HepG2 (cell line): Measurements from ENCODE around the gene HEATR5B. TPM values are rescaled to one million over a fixed set of nuclear protein-coding genes. Genes with fewer than 3 reads are reported as not detected.

Experiments used
- ATAC-seq: fragments of 200-7000 bp; cut with Tn5 transposase; 3 replicates; pipeline ENCODE4 v1.9.1; 2020; ENCODE audit warnings: mild to moderate bottlenecking, moderate library complexity
- BruUV-seq: library from RNA; stranded (reverse); fragments of 400-500 nt; replicated peaks from 2 replicates; lab custom pipeline; 2021; lab: Mats Ljungman, UMichigan
- CTCF ChIA-PET: fragments of 300-600 bp; formaldehyde crosslinking; extraction: SDS; loops from one replicate; lab custom pipeline; 2021; ENCODE audit warnings: low total read pairs, inconsistent platforms, low intra/inter-chr PET ratio; lab: Yijun Ruan, JAX
- POLR2A ChIA-PET: fragments of 350-600 bp; sonication (Branson Sonifier 250); formaldehyde crosslinking; loops from one replicate; lab custom pipeline; 2020; ENCODE audit warnings: antibody characterized with exemption, inconsistent platforms; lab: Yijun Ruan, JAX
- DNase-seq: peaks from one replicate; pipeline ENCODE4 v3.0.0-alpha.2; 2015; ENCODE audit warnings: low spot score
- FAIRE-seq: peaks from 3 replicates; lab custom pipeline; 2011; peaks lifted over from hg19 to GRCh38; lab: Jason Lieb, UNC
- H2AFZ ChIP-seq: one replicate; pipeline ENCODE4 v1.6.1; 2011; ENCODE audit warnings: low read length, inconsistent platforms
- H3K27ac ChIP-seq: fragments of 300-600 bp; 3 replicates; pipeline ENCODE4 v1.8.0; 2011; ENCODE audit warnings: mixed run types, mild to moderate bottlenecking, mixed read lengths, low read length, inconsistent platforms; ENCODE audit not compliant: insufficient read depth; ENCODE audit errors: extremely low read length
- H3K27me3 ChIP-seq, 2 experiments: fragments of 200-600 bp in 1 of 2; 2 replicates in 1 of 2; 3 replicates in 1 of 2; pipeline versions ENCODE4 v1.6.0 to v1.8.0; 2011; ENCODE audit warnings: low read length in 2 of 2, mild to moderate bottlenecking in 2 of 2, moderate library complexity in 2 of 2, inconsistent platforms in 1 of 2; ENCODE audit not compliant: insufficient read depth in 2 of 2, control insufficient read depth in 1 of 2
- H3K36me3 ChIP-seq, 2 experiments: fragments of 200-600 bp in 1 of 2; replicated peaks in 1 of 2; 2 replicates in 1 of 2; 3 replicates in 1 of 2; pipeline versions ENCODE4 v1.5.1 to v1.8.0; 2011; ENCODE audit warnings: low read length in 2 of 2, inconsistent platforms in 1 of 2; ENCODE audit not compliant: insufficient read depth in 2 of 2, control insufficient read depth in 1 of 2
- H3K4me1 ChIP-seq: 2 replicates; pipeline ENCODE4 v1.5.1; 2012; ENCODE audit warnings: low read length, inconsistent platforms; ENCODE audit not compliant: insufficient read depth
- H3K4me2 ChIP-seq: 2 replicates; pipeline ENCODE4 v1.6.0; 2011; ENCODE audit warnings: low read depth, low read length, inconsistent platforms
- H3K4me3 ChIP-seq, 3 experiments: fragments of 200-600 bp in 1 of 3; sonication (generic), shearing (Covaris generic) in 1 of 3; replicated peaks in 1 of 3; 2 replicates each; pipeline ENCODE4 v1.5.1; 2011 to 2016; ENCODE audit warnings: low read length in 3 of 3, inconsistent platforms in 2 of 3, low read depth in 2 of 3, mild to moderate bottlenecking in 2 of 3, control low read depth in 1 of 3, mixed read lengths in 1 of 3; ENCODE audit not compliant: insufficient read depth in 1 of 3
- H3K79me2 ChIP-seq: one replicate; pipeline ENCODE4 v1.6.1; 2011; ENCODE audit warnings: low read length, inconsistent platforms; ENCODE audit not compliant: insufficient read depth
- H3K9ac ChIP-seq: 2 replicates; pipeline ENCODE4 v1.6.0; 2011; ENCODE audit warnings: mild to moderate bottlenecking, low read depth, low read length, inconsistent platforms; ENCODE audit not compliant: insufficient read depth
- H3K9me3 ChIP-seq: 2 replicates; pipeline ENCODE4 v1.5.1; 2012; ENCODE audit warnings: mild to moderate bottlenecking, low read length
- H4K20me1 ChIP-seq: 2 replicates; pipeline ENCODE4 v1.6.0; 2011; ENCODE audit warnings: inconsistent platforms, mild to moderate bottlenecking, low read length, moderate library complexity; ENCODE audit not compliant: insufficient read depth
- ATAD3A ChIP-seq: sonication (generic); formaldehyde crosslinking; IDR thresholded peaks from 2 replicates; pipeline ENCODE4 v1.4.0; 2020; ENCODE audit warnings: missing genetic modification reagents
- DBP ChIP-seq: sonication (generic); formaldehyde crosslinking; IDR thresholded peaks from 2 replicates; pipeline ENCODE4 v1.4.0; 2020; ENCODE audit warnings: missing genetic modification reagents; ENCODE audit errors: not compliant biosample characterization
- JUN ChIP-seq: sonication (generic); formaldehyde crosslinking; IDR thresholded peaks from 2 replicates; pipeline ENCODE4 v1.4.0; 2020; ENCODE audit warnings: mild to moderate bottlenecking, missing genetic modification reagents
- RFX3 ChIP-seq: IDR thresholded peaks from 2 replicates; pipeline ENCODE4 v1.6.1; 2016; ENCODE audit warnings: missing biosample characterization, missing genetic modification reagents
- ZFP1 ChIP-seq: IDR thresholded peaks from 2 replicates; pipeline ENCODE4 v1.6.1; 2016
- ZHX2 ChIP-seq, 2 experiments: sonication (generic) in 1 of 2; formaldehyde crosslinking in 1 of 2; IDR thresholded peaks; 2 replicates each; pipeline versions ENCODE4 v1.6.1 to v1.9.0; 2014 to 2022; ENCODE audit warnings: antibody characterized with exemption in 1 of 2, borderline replicate concordance in 1 of 2, inconsistent platforms in 1 of 2, low read depth in 1 of 2, missing genetic modification reagents in 1 of 2
- ZNF496 ChIP-seq: sonication (generic); formaldehyde crosslinking; IDR thresholded peaks from 2 replicates; pipeline ENCODE4 v1.8.1; 2023; ENCODE audit warnings: mild to moderate bottlenecking, moderate library complexity, missing genetic modification reagents; ENCODE audit not compliant: insufficient replicate concordance
- ZNF800 ChIP-seq: sonication (generic); formaldehyde crosslinking; IDR thresholded peaks from 2 replicates; pipeline ENCODE4 v1.4.0; 2020; ENCODE audit warnings: missing genetic modification reagents
- WGBS: methylation state at CpG from one replicate; pipeline ENCODE4 v1.1.6; 2017; ENCODE audit warnings: low lambda C conversion rate; 5-methylcytosine and 5-hydroxymethylcytosine counted together
- in situ Hi-C: cut with HindIII; loops from 2 replicates; pipeline ENCODE4 v1.10.0; 2017; ENCODE audit warnings: low pct_unique_long_range_greater_than_20kb; ENCODE audit not compliant: extremely low pct_ligation_motif_present
- intact Hi-C: fragments of 100-400 bp; cut with micrococcal nuclease; formaldehyde crosslinking; loops from one replicate; pipeline ENCODE4 v1.10.0; 2022; ENCODE audit not compliant: unreplicated experiment
- polyA plus RNA-seq, 8 experiments: library from polyadenylated mRNA; depleted of rRNA in 3 of 8; stranded (reverse) in 7 of 8; unstranded in 1 of 8; fragments of >200 nt; fragmentation: Illumina TruSeq in 4 of 8; extraction: Trizol in 4 of 8; gene quantifications; 2 replicates each; pipeline versions ENCODE4 v1.2.1 to v1.2.3, GENCODE V29; 2011 to 2016; ENCODE audit warnings: low read depth in 4 of 8, missing spikeins in 1 of 8, mixed read lengths in 1 of 8; ENCODE audit not compliant: insufficient read depth in 1 of 8
- total RNA-seq, 5 experiments: library from RNA; depleted of rRNA; stranded (reverse); fragments of >200 nt; fragmentation: Illumina TruSeq; extraction: Trizol; gene quantifications; 2 replicates each; pipeline ENCODE4 v1.2.3, GENCODE V29; 2016; ENCODE audit warnings: low read depth in 1 of 5

Gene HEATR5B
- total and polyA plus RNA-seq, 2 of the 13 experiments (the other 11 are each of a cell fraction or from before 2014, with no cell fraction given) = 12.7 to 16.3 TPM

GRCh38 chr2:37059841-37060240 is 24.3 kb downstream of the HEATR5B start:
- H3K4me3 ChIP-seq = no peak overlapping the region
- no TSS peak for BruUV-seq
- no peak overlapping the region for H2AFZ ChIP-seq
- no peak for FAIRE-seq
- H3K4me2 ChIP-seq = no peak overlapping the region
- in situ Hi-C loops (no loop called here), intact Hi-C loops (no loop called here)
- no peak for DNase-seq
- H3K9me3 ChIP-seq = no peaks in the 10 kb centered on the region
- H4K20me1 ChIP-seq = no peaks in the 10 kb centered on the region
- H3K27ac ChIP-seq = no peak overlapping the region
- H3K4me1 ChIP-seq = no peaks in the 10 kb centered on the region
- H3K9ac ChIP-seq = no peak overlapping the region
- no peak for TF ChIP-seq DBP (CRISPR knock-in tag)
- no peak for TF ChIP-seq RFX3
- no peak for TF ChIP-seq JUN (CRISPR knock-in tag)
- no peak for TF ChIP-seq ZHX2 (IDR thresholded peaks at IDR 0.05; ENCODE audit: low read depth)
- no peak for TF ChIP-seq ZHX2 (CRISPR knock-in tag; IDR thresholded peaks at IDR 0.05; ENCODE audit: borderline replicate concordance)
- TF ChIP-seq ZFP1 (CRISPR knock-in tag) = no peak
- no peak for TF ChIP-seq ATAD3A
- TF ChIP-seq ZNF496 (CRISPR knock-in tag) = no peak
- no peak for TF ChIP-seq ZNF800 (CRISPR knock-in tag)
- TF ChIP-seq, all 625 proteins: peak for 0
- H3K27me3 ChIP-seq = no peaks in the 10 kb centered on the region
- ATAC-seq = no peak
- WGBS = 95% methylated on average over 3 of the region's 3 CpGs
- peaks cover 11 to 52% of the 10 kb centered on the region in 2 experiments for H3K36me3 ChIP-seq
- H3K79me2 ChIP-seq = no peaks in the 10 kb centered on the region
- POLR2A ChIA-PET = no interaction called here
- CTCF ChIA-PET = no interaction called here
